Medulla oblongata (tissue), 1 donor: ENCODE results near the gene GTF3A.

Source experiments
- DNase-seq: peaks from one replicate; pipeline ENCODE4 v3.0.0-alpha.2; 2015; ENCODE audit errors: extremely low spot score

GTF3A gene

DNA sequence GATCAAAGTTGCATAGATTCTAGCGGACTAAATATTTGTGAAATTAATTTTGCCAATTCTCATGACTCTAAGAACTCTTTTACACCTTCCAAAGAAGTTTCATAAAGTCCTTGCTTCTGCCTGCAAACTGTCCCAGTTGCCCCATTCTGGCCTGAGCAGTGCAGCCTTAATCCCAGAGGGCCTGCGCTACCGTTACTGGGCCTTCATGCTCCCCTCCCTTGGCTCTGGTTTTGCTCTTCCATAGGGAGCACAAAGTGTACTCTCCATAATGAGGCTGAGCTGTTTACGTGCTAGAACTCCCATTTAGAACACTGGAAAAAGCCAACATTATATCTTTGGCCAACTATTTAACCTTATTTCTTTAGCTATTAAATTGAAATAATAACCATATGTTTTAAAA is 23.9 kb downstream of the GTF3A start:
- DNase-seq, result no peak

DNA sequence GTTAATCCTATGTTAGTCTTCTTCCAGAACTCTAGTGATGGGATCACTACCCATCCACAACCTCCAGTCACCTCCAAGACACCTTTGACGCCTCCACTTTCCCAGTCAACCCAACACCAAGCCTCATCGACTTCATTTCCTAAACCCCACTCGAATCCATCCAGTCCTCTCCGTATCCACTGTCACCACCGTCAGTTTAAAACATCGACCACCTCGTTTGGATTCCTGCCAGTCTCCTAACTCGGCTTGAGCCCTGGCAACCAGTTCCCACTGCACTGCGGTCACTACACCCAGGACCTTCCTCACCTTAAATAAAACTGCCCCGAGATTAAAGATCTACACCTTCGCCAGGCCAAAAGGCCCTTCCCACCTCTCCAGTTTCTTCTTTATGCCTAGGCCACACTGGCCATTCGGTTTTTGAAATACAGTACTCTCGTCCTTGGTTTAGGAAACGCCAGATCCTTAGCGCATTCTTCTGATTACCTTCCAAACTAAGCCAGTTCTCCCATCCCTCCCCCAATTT is 24.7 kb downstream of the GTF3A start:
- DNase-seq, result no peak

DNA sequence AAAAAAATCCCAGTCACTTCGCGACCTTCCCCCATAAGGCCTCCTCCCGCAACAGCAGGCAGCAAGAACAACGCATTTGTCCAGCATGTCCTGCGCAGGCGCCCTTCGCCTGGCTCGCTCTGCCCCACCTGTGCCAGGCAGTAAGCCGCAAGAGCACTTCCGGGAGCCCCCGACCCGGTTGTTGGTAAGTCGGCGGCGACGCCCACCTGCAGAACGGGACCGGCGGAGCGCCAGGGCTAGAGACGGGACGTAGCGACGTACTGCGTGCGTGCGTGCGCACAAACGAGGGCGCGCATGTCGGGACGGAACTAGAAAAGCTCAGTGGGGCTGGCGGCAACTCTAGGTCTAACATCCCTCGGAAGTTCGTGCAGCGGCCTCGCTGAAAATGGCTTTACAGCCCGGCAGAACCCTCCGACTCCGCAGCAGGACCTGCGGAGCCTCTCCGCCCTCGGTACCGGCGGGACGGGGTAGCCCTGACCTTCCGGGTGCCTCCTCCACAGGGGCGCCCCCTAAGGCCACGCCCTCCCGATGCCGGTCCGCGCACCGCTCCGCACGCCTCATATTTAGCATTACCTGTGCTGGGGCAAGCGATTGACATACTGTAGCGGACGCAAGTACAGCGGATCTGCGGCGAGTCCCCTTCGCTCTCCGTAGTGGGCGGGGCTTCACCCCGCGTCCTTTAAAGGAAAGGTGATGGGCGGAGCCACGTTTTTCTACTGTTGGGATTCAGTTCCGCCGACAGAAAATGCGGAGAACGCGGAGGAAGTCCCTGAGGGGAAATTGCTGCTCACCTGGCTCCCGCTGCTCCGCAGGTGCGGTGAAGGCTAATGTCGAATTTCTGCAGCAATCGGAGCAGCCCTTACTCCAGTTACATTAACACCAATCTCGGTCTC is 25.8 kb downstream of the GTF3A start, which contains the start of gene MTIF3:
MTIF3 (minus strand) TSS at position 629 of the 893 bp plus-strand sequence. CDS start 10,116 bp downstream, outside the sequence.
- peak; percentile 95 for DNase-seq

DNA sequence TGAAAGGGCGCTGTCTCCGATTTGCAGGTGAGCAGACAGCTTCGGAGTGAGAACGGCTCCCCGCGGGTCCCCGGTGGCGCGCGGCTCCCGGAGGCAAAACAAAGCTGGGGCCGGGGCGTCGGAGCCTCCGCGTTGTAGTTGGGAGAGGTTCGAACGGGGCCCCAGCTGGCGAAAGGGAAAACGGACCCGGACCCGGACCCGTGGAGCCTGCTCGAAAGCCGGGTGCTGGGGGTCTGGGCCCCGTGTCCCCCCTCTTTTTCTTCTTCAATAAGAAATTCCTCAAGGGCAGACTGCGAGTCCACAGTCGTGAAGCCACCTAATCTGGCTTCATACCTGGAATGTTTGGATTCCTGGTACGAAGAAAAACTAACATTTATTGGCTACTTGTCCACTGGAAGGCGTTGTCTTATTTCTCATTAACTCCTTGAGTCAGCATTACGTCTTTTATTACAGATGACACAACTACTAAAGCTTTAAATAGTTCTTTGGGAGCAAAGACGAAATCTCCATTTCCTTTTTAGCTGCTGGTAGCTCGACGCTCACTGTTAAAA is 26.6 kb downstream of the GTF3A start:
- peak; percentile 30 for DNase-seq

DNA sequence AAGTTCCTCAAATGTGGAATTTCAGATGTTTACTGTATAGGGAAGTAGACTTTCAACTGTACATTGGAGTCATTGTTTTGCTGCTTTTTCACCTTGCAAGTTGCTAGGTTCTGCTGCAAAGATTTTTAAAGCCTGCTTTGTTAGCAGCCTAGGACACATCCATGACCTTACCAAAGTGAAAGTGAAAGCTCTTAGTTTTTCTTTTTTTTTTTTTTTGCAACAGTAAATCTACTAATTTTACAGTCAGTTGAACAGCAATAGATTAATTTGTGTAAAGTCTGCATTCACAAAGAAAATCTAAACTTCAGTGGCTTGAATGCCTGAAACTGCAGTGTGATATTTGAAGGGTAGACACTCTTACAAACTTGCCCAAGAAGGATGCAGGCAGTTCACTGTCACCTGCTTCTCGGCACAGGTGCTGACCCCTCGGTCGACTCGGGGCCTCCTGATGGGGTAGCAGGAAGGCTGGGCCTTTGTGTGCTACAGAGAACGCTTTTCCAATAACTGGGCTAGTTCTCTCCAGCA is 31.0 kb downstream of the GTF3A start:
- no peak for DNase-seq

DNA sequence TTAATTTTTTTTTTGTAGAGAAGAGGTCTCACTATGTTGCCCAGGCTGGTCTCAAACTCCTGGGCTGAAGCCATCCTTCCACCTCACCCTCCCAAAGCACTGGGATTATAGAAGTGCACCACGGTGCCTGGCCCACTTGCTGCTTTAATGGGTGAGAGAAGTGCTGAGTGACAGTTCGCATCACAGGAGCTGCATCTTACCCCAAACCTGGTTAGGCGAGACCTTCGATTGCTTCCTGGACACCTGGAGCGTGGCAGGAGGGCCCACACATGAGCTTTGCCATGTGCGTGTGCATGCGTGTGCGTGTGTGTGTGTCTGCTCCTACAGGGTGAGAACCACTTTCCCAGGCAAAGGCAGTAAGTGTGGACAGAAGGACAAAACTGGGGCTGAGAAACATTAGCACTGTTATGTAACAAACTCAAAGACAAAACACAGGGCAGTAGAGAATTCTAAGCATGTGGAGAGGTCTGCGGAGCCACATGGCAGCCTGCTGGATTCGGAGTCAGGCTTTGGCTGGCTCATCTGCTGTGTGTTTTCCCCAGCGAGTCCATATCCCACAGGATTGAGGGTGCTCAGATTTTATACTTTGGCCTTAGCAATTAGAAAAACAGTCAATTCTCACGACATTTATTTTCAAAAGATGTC is 37.6 kb downstream of the GTF3A start:
- DNase-seq, result no peak

DNA sequence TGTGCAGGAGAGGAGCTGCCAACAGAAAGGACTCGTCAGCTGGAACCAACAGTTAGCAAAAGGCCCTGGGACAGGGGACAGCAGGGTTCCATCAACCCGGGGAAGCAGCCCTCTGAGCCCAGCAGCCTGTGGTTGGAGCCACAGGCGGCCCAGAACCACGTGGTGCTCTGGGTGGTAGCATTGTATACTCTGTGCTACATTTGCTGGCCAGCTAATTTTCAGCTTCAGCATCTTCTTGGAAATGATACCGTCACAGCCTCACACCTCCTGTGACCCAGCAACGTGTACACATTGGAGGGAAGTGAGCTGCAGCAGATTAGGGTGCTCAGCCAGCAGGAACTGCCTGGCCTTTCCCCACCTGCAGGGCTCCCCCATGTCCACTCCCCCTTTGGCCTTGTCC is 39.1 kb downstream of the GTF3A start:
- no peak for DNase-seq

DNA sequence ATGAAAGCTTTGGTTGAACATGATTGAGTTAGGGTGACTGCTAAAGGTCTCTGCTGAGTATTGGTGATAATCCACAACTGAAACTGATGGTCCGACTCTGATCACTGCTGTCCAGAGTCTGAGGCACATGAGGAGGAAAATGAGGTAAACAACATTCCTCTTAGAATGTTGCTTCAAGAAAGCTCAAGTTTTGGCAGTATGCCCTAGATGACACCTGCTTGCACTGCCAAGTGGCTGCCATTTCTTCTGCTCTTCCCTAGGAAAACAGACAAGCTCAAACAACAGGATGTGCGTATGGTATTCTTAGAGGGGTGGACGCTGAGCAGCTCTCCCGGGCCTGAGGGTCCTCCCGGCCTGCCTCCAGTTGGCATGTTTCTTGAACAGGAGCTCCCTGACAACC is 41.2 kb downstream of the GTF3A start:
- no peak for DNase-seq

DNA sequence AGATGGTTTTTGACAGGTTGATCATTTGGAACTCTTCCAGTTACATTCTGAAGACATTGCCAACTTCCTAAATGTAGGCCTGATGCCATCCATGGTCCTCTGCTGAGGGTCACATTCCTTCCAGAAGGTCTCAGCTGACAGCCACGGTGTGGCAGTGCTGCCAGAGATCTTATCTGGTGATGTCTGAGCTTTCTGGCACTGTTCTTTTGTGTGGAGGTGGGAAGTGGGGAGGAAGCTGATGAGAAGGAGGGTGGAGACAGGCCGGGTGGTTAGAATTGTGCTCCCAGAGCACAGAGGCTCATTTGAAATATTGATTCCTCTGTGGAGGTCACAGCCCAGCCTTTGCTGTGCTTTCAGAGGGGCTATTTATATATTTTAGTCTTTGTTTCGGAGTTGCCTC is 42.1 kb downstream of the GTF3A start:
- DNase-seq, result no peak

DNA sequence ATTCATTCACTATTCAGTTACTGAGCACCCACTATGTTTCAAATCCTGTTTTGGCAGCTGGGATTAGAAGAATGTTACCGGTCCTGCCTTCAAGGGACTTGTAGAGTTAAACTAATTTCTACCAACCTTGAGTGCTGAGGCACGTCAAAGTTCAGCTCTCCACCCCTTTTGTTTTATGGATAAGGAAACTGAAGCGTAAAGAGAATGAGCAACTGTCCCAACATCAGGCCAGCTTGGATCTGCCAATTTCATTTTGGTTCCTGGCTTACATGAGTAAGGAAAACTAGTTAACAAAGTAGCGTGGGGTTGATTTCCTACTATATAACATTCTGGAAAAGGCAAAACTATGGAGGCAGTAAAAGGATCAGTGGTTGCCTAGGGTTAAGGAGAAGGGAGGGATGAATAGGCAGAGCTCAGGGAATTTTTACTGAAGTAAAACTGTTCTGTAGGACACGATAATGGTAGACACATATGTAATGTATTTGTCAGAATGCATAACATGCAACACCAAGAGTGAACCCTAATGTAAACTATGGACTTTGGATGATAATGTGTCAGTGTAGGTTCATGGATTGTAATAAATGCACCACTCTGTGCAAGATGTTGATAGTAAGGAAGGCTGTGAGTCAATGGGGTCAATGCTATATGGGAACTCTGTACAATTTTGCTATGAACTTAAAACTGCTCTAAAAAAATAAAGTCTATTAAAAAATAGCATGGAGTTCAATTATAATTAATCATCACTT is 45.8 kb downstream of the GTF3A start:
- DNase-seq, result no peak

DNA sequence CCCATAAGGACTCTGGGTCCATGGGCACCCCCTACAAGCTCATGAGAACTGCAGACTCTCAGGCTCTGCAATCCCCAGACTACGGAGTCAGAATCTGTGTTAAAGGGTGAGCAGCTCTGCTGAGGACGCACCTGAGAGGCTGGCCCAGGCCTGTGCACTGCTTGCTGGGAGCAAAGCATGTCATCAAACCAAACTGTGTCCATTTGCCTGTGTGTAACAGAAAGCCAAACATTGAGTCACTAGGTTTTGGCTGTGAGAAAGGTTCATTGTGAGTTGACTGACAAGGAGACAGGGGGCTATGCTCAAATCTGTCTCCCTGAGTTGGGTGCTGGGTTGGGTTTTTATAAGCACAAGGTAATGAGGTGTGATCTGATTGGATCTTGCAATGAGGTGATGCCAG is 48.0 kb downstream of the GTF3A start:
- no peak for DNase-seq

DNA sequence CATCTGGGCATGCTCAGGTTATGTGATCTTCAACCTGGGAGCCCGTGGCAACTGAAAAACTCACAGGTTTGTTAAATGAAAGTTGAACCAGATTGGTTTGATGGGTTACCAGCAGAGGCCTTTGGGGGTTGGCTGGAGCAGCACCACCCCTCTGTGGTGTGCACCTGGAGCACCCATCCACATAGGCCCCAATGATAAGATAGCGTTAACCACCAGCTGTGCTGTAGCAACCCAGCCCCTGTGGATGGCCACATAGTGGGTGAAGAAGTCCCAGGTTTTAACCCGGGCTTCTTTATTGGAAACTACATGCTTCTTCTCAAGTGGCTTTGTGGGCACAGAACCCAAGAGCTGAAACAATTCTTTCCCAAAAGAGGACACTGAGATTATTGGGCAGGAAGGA is 48.5 kb downstream of the GTF3A start:
- no peak for DNase-seq

DNA sequence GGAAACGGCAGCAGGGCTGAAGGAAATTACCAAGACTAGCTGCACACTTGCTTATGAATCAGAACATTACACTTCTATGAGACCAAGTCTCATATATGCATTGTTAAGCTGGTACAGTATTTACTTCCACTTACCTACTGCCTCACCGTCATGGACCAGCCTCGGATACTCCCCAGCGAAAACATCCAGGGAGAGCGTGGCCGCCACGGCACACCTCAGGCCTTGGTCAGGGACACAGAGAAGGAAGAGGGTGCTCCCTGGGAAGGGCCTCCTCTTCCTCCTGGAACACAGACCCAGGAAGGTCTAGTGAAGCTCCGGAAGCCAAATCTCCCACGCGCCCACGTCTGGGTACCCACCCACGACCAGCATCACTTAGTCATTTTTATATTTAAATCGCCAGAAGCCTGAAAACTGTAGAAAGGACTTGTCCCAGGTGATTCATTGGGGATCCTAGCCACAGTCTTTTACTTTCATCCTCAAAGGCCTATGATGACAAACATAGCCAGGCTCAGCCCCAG is 50.4 kb downstream of the GTF3A start:
- no peak for DNase-seq

DNA sequence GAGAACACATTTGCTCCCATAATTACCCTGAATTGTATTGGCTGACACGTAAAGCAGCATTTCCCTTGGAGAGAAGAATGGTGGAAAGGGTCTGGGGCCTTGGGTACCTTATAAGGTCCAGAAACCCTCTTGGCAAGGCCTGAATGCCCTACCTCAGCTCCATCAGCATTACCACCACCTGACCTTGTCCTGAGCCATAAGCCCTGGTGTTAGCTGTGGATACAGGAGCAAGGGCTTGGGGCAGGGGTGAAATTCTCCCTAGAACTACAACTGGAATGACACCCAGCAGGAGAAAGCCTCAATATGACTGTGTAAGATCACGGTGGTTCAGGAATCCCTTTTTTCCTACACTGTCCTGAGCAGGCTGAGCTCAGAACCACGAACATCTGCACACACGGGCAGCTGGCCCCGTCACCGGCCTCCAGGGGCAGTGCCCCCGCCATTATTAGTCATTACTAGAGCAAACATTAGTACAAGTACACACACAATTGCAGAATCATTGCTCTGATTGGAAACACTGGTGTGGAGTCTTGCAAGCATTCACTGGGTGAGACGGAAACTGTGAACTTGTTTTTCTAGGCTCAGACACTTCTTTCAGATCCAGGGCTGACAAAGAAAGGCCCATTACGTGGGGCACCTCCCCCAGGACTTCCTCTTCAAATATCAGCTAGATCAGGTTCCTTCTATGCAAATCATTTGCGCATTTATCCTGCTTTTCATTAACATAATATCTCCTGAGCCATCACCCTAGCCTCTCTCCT is 52.7 kb downstream of the GTF3A start:
- no peak for DNase-seq

DNA sequence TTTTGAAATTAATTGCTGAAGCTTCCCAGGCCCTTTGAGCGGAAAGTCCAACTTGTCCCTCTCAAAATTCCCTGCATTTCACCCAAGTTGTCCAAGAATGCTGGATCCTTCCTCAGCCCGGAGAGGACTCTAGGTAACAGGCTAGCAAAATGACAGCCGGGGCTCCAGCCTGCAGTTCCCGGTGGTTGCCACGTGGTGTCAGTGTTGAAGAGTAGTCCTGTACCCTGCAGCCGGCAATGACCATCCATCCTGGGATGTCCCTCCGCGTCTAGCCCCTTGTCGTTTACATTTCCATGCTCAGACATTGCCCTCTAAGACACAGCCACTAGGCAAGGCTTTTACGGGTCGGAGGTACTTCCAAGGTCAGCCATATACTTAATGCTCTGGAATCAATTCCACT is 57.3 kb downstream of the GTF3A start:
- DNase-seq, result peak; percentile 25

DNA sequence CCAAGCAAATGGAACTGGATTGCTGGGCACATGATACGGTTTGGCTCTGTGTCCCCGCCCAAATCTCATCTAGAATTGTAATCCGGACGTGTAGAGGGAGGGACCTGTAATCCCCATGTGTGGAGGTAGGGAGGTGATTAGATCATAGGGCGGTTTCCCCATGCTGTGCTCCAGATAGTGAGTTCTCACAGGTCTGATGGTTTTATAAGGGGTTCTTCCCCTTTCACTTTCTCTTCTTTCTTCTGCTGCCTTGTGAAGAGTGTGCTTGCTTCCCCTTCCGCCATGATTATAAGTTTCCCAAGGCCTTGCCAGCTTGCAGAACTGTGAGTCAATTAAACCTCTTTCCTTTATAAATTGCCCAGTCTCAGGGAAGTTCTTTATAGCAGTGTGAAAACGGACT is 58.6 kb downstream of the GTF3A start:
- peak; percentile 69 for DNase-seq

DNA sequence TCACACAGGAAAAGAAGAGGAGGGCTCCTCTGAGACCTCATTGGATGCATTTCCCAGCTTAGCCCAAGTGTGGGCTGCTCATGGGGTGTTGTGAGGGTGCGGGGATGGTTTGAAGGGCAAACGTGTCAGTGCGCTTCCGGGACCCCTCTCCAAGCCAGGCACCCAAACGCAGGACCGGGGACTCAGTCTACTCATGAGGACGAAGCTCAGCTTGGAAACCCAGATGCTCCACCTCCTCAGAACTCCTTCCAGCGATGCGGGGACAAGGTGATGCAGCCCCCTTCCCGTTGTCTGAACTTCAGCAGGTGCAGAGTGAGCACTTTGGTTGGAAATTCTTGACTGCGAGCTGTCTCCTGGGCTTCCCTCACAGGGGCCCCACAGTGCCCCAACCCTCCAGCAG is 59.0 kb downstream of the GTF3A start:
- no peak for DNase-seq
